OCI-LY7 (cell line): ENCODE measurements around the gene CD81. TPM values are rescaled to one million over a fixed set of nuclear protein-coding genes. Genes with fewer than 3 reads are reported as not detected.

Experiments
- BruUV-seq: library from RNA; stranded (reverse); fragments of 400-500 nt; replicated peaks from 2 replicates; lab custom pipeline; 2021; lab: Mats Ljungman, UMichigan
- CTCF ChIA-PET: fragments of 300-600 bp; sonication (Branson Sonifier 250); formaldehyde crosslinking; loops from one replicate; lab custom pipeline; 2022; ENCODE audit warnings: antibody characterized with exemption; ENCODE audit not compliant: unreplicated experiment; lab: Charles Lee
- POLR2A ChIA-PET: fragments of 300-600 bp; sonication (Branson Sonifier 250); formaldehyde crosslinking; loops from one replicate; lab custom pipeline; 2022; ENCODE audit warnings: antibody characterized with exemption; lab: Charles Lee
- DNase-seq: peaks from one replicate; pipeline ENCODE4 v3.0.0-alpha.2; 2015; ENCODE audit warnings: low spot score
- H2AFZ ChIP-seq: fragments of 200-600 bp; sonication (generic), shearing (Covaris generic); 2 replicates; pipeline ENCODE4 v1.6.1; 2014; ENCODE audit warnings: mild to moderate bottlenecking, antibody characterized with exemption, low read length, moderate library complexity
- H3K27ac ChIP-seq: fragments of 200-600 bp; sonication (generic); 2 replicates; pipeline ENCODE4 v1.5.1; 2014; ENCODE audit warnings: mixed run types, low read depth, mild to moderate bottlenecking, moderate library complexity, low read length, inconsistent platforms; ENCODE audit not compliant: poor library complexity, severe bottlenecking
- H3K36me3 ChIP-seq: fragments of 200-600 bp; sonication (generic); 2 replicates; pipeline ENCODE4 v1.6.1; 2014; ENCODE audit warnings: mild to moderate bottlenecking, antibody characterized with exemption, low read length, moderate library complexity, mixed read lengths; ENCODE audit not compliant: insufficient read depth
- H3K4me1 ChIP-seq: fragments of 200-600 bp; sonication (generic); 2 replicates; pipeline ENCODE4 v1.5.1; 2014; ENCODE audit warnings: mild to moderate bottlenecking, low read length; ENCODE audit not compliant: insufficient read depth, poor library complexity, severe bottlenecking
- H3K4me2 ChIP-seq: fragments of 200-600 bp; sonication (generic); 2 replicates; pipeline ENCODE4 v1.6.1; 2014; ENCODE audit warnings: mild to moderate bottlenecking, low read length
- H3K4me3 ChIP-seq: fragments of 200-600 bp; sonication (generic); 2 replicates; pipeline ENCODE4 v1.5.1; 2014; ENCODE audit warnings: mild to moderate bottlenecking, low read depth, low read length; ENCODE audit not compliant: poor library complexity, severe bottlenecking
- H3K79me2 ChIP-seq: fragments of 200-600 bp; sonication (generic); 2 replicates; pipeline ENCODE4 v1.6.1; 2016; ENCODE audit warnings: low read depth, mild to moderate bottlenecking, low read length, moderate library complexity, mixed read lengths; ENCODE audit not compliant: insufficient read depth
- H3K9me2 ChIP-seq: fragments of 200-600 bp; sonication (generic); 2 replicates; pipeline ENCODE4 v1.6.1; 2016; ENCODE audit warnings: mild to moderate bottlenecking, low read length, mixed read lengths; ENCODE audit not compliant: insufficient read depth
- H3K9me3 ChIP-seq: fragments of 200-600 bp; sonication (generic); 2 replicates; pipeline ENCODE4 v1.6.1; 2014; ENCODE audit warnings: mild to moderate bottlenecking, mixed run types, low read length, mixed read lengths
- H4K20me1 ChIP-seq: fragments of 200-600 bp; sonication (generic); 2 replicates; pipeline ENCODE4 v1.6.1; 2014; ENCODE audit warnings: mild to moderate bottlenecking, antibody characterized with exemption, low read length, moderate library complexity, mixed read lengths; ENCODE audit not compliant: insufficient read depth
- EZH2phosphoT487 ChIP-seq: fragments of 200-600 bp; sonication (generic); IDR thresholded peaks from 2 replicates; pipeline ENCODE4 v1.6.1; 2018; ENCODE audit warnings: low read depth, borderline replicate concordance, mild to moderate bottlenecking, mixed run types, antibody characterized with exemption, low read length, moderate library complexity, mixed read lengths
- intact Hi-C: fragments of 100-400 bp; cut with micrococcal nuclease; formaldehyde crosslinking; loops from one replicate; pipeline ENCODE4 v1.10.0; 2022; ENCODE audit not compliant: unreplicated experiment
- total RNA-seq, 2 experiments: library from RNA; depleted of rRNA in 1 of 2; stranded (reverse); fragments of >200 nt in 1 of 2; shearing (Covaris generic) in 1 of 2; gene quantifications; 2 replicates each; pipeline ENCODE4 v1.2.3, GENCODE V29; 2014 to 2022
- TF ChIP-seq, protein P1 (sequence below): fragments of 200-600 bp; sonication (generic); conservative IDR thresholded peaks from 2 replicates; pipeline ENCODE4 v1.5.1; 2014; ENCODE audit warnings: mild to moderate bottlenecking, antibody characterized with exemption, low read length, moderate library complexity, mixed read lengths

CD81 gene
- total RNA-seq, 2 experiments from 2014 or later, result 290 to 343 TPM

DNA sequence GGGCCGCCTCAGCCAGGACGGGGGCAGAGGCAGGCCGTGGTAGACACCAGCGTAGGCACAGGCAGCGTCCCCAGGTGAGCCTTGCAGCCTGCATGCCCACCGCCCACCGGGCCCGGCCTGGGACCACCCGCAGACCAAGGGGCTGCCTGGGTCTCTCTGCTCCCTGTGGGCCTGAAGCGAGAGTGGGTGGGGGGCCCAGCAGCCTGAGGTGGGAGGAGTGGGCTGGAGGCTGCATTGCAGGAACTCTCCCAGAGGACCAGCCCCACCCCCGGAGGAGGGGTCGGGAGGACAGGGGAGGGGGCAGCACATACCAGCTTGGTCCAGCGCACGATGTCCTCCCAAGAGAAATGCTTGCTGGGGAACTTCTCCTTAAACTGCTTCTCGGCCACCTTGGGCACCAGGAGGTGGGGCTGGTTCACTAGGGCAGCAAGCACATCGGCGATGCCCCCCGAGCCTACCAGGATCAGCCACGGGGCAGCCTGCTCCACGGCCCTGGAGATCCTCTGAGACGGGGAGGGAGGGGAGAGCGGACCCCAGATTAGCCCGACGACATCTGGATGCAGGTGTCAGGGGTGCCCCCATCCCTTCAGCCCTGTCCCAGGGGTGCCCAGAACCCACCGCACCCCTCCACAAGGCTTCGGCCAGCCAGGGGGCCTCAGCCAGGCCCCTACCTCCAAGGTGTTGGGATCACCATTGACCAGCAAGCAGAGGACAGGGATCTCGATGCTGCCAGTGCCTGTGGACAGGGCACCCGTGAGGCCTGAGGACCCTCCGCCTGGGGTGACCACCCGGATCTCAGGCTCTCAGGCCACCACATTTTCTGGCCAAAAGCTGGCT lies 41.0 kb downstream of the CD81 start:
- no peak for DNase-seq
- H4K20me1 ChIP-seq, result no peaks in the 10 kb centered on the region
- CTCF ChIA-PET, result interaction anchor here (4.7 kb wide), 1 partner anchor 112 kb away, joined by 44 read pairs; no protein-coding TSS in a partner anchor
- H3K4me3 ChIP-seq, result no peak overlapping the region
- no peaks in the 10 kb centered on the region for H3K36me3 ChIP-seq
- BruUV-seq, result no TSS peak
- H3K4me2 ChIP-seq, result no peak overlapping the region
- intact Hi-C loops, result no loop called here
- POLR2A ChIA-PET, result no interaction called here
- TF ChIP-seq, protein P1, sequence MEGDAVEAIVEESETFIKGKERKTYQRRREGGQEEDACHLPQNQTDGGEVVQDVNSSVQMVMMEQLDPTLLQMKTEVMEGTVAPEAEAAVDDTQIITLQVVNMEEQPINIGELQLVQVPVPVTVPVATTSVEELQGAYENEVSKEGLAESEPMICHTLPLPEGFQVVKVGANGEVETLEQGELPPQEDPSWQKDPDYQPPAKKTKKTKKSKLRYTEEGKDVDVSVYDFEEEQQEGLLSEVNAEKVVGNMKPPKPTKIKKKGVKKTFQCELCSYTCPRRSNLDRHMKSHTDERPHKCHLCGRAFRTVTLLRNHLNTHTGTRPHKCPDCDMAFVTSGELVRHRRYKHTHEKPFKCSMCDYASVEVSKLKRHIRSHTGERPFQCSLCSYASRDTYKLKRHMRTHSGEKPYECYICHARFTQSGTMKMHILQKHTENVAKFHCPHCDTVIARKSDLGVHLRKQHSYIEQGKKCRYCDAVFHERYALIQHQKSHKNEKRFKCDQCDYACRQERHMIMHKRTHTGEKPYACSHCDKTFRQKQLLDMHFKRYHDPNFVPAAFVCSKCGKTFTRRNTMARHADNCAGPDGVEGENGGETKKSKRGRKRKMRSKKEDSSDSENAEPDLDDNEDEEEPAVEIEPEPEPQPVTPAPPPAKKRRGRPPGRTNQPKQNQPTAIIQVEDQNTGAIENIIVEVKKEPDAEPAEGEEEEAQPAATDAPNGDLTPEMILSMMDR, result no peak
- TF ChIP-seq EZH2phosphoT487, result no peak
- H2AFZ ChIP-seq, result no peak overlapping the region
- no peaks in the 10 kb centered on the region for H3K9me3 ChIP-seq
- no peaks in the 10 kb centered on the region for H3K4me1 ChIP-seq
- H3K9me2 ChIP-seq, result no peaks in the 10 kb centered on the region
- no peaks in the 10 kb centered on the region for H3K79me2 ChIP-seq
- H3K27ac ChIP-seq, result no peak overlapping the region

DNA sequence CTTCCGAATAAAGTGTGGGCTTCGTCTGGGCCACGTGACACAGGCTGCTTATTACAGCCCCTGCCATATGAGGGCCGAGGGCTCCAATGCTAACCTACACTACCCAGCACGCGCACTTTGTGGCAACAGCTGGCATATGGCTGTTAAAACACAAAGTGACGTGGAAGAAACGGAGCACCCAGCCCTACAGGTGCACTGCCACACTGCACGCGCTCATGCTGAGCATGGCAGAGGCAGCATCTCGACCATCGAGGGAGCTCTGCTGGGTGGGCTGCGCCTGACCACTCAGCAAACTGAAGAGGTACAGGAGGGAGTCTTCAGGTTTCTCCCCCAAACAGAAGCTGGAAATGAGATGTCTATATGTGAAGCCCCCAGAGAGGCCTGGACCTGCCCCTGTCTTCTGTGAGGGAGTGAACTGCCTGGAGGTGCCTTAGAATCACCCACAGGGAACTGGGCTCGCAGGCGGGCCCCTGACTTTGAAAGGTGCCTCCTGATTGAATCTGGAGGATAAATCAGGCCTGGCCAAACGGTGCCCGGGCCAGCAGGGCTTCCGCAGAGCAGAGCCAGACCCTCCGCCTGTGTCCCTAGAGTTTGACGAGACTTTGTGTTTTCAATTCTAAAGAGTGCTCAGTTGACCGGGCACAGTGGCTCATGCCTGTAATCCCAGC lies 41.7 kb downstream of the CD81 start:
- CTCF ChIA-PET, result interaction anchor here (4.7 kb wide), 1 partner anchor 113 kb away, joined by 44 read pairs; no protein-coding TSS in a partner anchor
- POLR2A ChIA-PET, result interaction anchor here (0.7 kb wide), 2 partner anchors 112 to 122 kb away, joined by 3 to 6 read pairs; no protein-coding TSS in a partner anchor
- DNase-seq, result no peak
- Histone ChIP-seq H3K4me2 (no peak overlapping the region), H2AFZ (no peak overlapping the region), H3K9me3 (no peaks in the 10 kb centered on the region), H3K36me3 (no peaks in the 10 kb centered on the region), H3K4me3 (no peak overlapping the region), H3K27ac (no peak overlapping the region), H3K9me2 (no peaks in the 10 kb centered on the region), H3K4me1 (no peaks in the 10 kb centered on the region), H3K79me2 (no peaks in the 10 kb centered on the region), H4K20me1 (no peaks in the 10 kb centered on the region)
- intact Hi-C loops, result loop anchor here (1.0 kb wide), 2 partner anchors 114 to 222 kb away; no protein-coding TSS in a partner anchor
- BruUV-seq, result no TSS peak
- TF ChIP-seq EZH2phosphoT487, result no peak
- TF ChIP-seq, protein P1, result no peak
